Measurements from ENCODE around the gene MIAT. TPM values are rescaled to one million over a fixed set of nuclear protein-coding genes. Genes with fewer than 3 reads are reported as not detected.

The MIAT gene
- total and polyA plus RNA-seq, 9 of the 15 experiments (the other 6 are each of a cell fraction or from before 2014, with no cell fraction given), result 0.03 to 0.93 (median 0.34) TPM

GRCh38 chr22:26634189-26634588 lies 23.2 kb upstream of the MIAT start (continued):
- no peak for TF ChIP-seq FOXO4 (CRISPR knock-in tag; IDR thresholded peaks at IDR 0.05)
- TF ChIP-seq GABPB2 (CRISPR knock-in tag; conservative IDR thresholded peaks at IDR 0.05), result no peak

- peak overlapping the region; percentile 63 for H2AFZ ChIP-seq (ENCODE audit: low read depth, low read length)
- in situ Hi-C loops (cut with MboI) (no loop called here), intact Hi-C loops (cut with micrococcal nuclease) (no loop called here)
- ChIA-PET CTCF (ENCODE audit: low intra/inter-chr PET ratio) (no interaction called here), POLR2A (no interaction called here)
- H3K9me3 ChIP-seq (replicated peaks; ENCODE audit: control insufficient read depth, insufficient read depth, low read depth, low read length), result no peaks in the 10 kb centered on the region
- H3K9me1 ChIP-seq (ENCODE audit: control insufficient read depth, insufficient read depth, low read length), result peaks cover under 1% of the 10 kb centered on the region
- no peak overlapping the region for H3K4me3 ChIP-seq
- FAIRE-seq (no peak), DNase-seq (ENCODE audit: extremely low read depth in 1 of 4, low spot score in 3 of 4) (no peak), ATAC-seq (no peak)
- 64% methylated on average over 2 of the region's 2 CpGs for WGBS (ENCODE audit: insufficient coverage, low coverage, missing lambda C conversion rate)
- H3K9ac ChIP-seq (ENCODE audit: insufficient read depth in 1 of 2, low read depth in 2 of 2, low read length in 2 of 2), result no peak overlapping the region
- H3K36me3 ChIP-seq (ENCODE audit: control insufficient read depth, insufficient read depth, low read length), result no peaks in the 10 kb centered on the region
- peaks cover 20 to 38% of the 10 kb centered on the region in 2 experiments for H3K4me1 ChIP-seq (replicated peaks in 1 of 2; ENCODE audit: control insufficient read depth in 2 of 2, insufficient read depth in 2 of 2, low read length in 2 of 2)
- TF ChIP-seq ARNT (IDR thresholded peaks at IDR 0.05), result peak in 1 of 2 experiments; percentile 94; a peak in 2 of 4 replicates
- TF ChIP-seq TRIM28 (IDR thresholded peaks at IDR 0.05), result no peak
- TF ChIP-seq ZNF280B (CRISPR knock-in tag; IDR thresholded peaks at IDR 0.05), result no peak
- peak; percentile 37; the same call in 1 of the 2 replicates for TF ChIP-seq CREB3L1 (IDR thresholded peaks at IDR 0.05; ENCODE audit: borderline replicate concordance, low read depth)
- no peak for TF ChIP-seq GATA2 (CRISPR knock-in tag; IDR thresholded peaks at IDR 0.05)
- TF ChIP-seq ZNF583 (CRISPR knock-in tag; IDR thresholded peaks at IDR 0.05), result no peak
- H3K4me2 ChIP-seq (ENCODE audit: insufficient read depth, low read length), result no peak overlapping the region
- no peak overlapping the region for H3K27ac ChIP-seq (ENCODE audit: extremely low read depth, low read depth, low read length)
- H3K79me2 ChIP-seq (ENCODE audit: control insufficient read depth, insufficient read depth, low read length), result 0 out of 3 replicates have a peak, but pooled peaks cover 4% of the 10 kb centered on the region
- H4K20me1 ChIP-seq (replicated peaks; ENCODE audit: control insufficient read depth, insufficient read depth, low read length), result no peaks in the 10 kb centered on the region
- BruUV-seq (replicated peaks), result no TSS peak
- H3K27me3 ChIP-seq (ENCODE audit: control insufficient read depth in 2 of 2, insufficient read depth in 2 of 2, low read length in 2 of 2), result no peaks in the 10 kb centered on the region
These were observed 22.3 kb upstream of the MIAT start for GRCh38 chr22:26635117-26635516.
